Calu3 (cell line): Measurements from ENCODE around the gene ZNF783. TPM values are rescaled to one million over a fixed set of nuclear protein-coding genes. Genes with fewer than 3 reads are reported as not detected.

Experiments
- BruUV-seq: library from RNA; stranded (reverse); fragments of 400-500 nt; replicated peaks from 2 replicates; lab custom pipeline; 2021; lab: Mats Ljungman, UMichigan
- CTCF ChIA-PET: fragments of 300-600 bp; sonication (Branson Sonifier 250); formaldehyde crosslinking; loops from one replicate; lab custom pipeline; 2022; ENCODE audit warnings: antibody characterized with exemption; lab: Charles Lee
- DNase-seq: peaks from one replicate; pipeline ENCODE4 v3.0.0; 2022
- H3K27ac Mint-ChIP-seq: one replicate; pipeline ENCODE4 v1.8.0; 2022; ENCODE audit warnings: mixed read lengths; ENCODE audit not compliant: unreplicated experiment
- H3K27me3 Mint-ChIP-seq: one replicate; pipeline ENCODE4 v1.8.0; 2022; ENCODE audit warnings: mixed read lengths; ENCODE audit not compliant: unreplicated experiment
- H3K36me3 Mint-ChIP-seq: one replicate; pipeline ENCODE4 v1.8.0; 2022; ENCODE audit warnings: mild to moderate bottlenecking, moderate library complexity, mixed read lengths; ENCODE audit not compliant: insufficient read depth, unreplicated experiment
- H3K4me1 Mint-ChIP-seq: one replicate; pipeline ENCODE4 v1.8.0; 2022; ENCODE audit warnings: mild to moderate bottlenecking, low read depth, mixed read lengths; ENCODE audit not compliant: unreplicated experiment
- H3K4me3 Mint-ChIP-seq: one replicate; pipeline ENCODE4 v1.8.0; 2022; ENCODE audit warnings: mild to moderate bottlenecking, low read depth, moderate library complexity, mixed read lengths; ENCODE audit not compliant: unreplicated experiment
- H3K9me3 Mint-ChIP-seq: one replicate; pipeline ENCODE4 v1.8.0; 2022; ENCODE audit warnings: low read depth, mixed read lengths; ENCODE audit not compliant: unreplicated experiment
- intact Hi-C: fragments of 100-400 bp; cut with micrococcal nuclease; formaldehyde crosslinking; loops from one replicate; pipeline ENCODE4 v1.10.0; 2022; ENCODE audit not compliant: unreplicated experiment
- total RNA-seq: library from RNA; stranded (reverse); gene quantifications from 2 replicates; pipeline ENCODE4 v1.2.3, GENCODE V29; 2022
- TF ChIP-seq, protein P1 (sequence below): fragments of 200-600 bp; IDR thresholded peaks from one replicate; pipeline ENCODE4 v1.8.0; 2022; ENCODE audit warnings: antibody characterized with exemption; ENCODE audit not compliant: unreplicated experiment

ZNF783 gene
- total RNA-seq, 1 experiment from 2014 or later: 17.8 TPM

DNA sequence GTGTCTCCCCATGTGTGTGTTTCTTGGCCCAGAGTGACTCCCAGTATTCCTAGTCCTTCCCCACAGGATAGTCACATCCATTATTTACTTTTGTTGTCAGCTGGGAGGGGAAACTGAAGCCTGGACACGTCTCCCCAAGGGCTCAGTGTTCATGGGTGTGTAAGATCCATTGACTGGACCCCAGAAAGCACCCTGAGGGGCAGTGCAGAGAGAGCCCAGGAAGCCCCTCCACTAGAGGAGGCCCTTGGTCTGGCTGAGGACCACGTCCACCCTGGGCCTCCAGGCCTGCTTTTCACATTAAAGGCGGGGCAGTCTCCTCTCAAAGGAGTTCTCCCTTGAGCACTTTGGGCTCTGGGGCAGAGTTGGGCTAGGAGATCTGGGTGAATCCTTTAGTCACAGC lies 21.3 kb downstream of the ZNF783 start:
- H3K27ac Mint-ChIP-seq: no peak overlapping the region
- H3K27me3 Mint-ChIP-seq: no peaks in the 10 kb centered on the region
- CTCF ChIA-PET: no interaction called here
- BruUV-seq: no TSS peak
- H3K4me3 Mint-ChIP-seq: no peak overlapping the region
- H3K36me3 Mint-ChIP-seq: peaks cover 33% of the 10 kb centered on the region
- DNase-seq: no peak
- TF ChIP-seq, protein P1, sequence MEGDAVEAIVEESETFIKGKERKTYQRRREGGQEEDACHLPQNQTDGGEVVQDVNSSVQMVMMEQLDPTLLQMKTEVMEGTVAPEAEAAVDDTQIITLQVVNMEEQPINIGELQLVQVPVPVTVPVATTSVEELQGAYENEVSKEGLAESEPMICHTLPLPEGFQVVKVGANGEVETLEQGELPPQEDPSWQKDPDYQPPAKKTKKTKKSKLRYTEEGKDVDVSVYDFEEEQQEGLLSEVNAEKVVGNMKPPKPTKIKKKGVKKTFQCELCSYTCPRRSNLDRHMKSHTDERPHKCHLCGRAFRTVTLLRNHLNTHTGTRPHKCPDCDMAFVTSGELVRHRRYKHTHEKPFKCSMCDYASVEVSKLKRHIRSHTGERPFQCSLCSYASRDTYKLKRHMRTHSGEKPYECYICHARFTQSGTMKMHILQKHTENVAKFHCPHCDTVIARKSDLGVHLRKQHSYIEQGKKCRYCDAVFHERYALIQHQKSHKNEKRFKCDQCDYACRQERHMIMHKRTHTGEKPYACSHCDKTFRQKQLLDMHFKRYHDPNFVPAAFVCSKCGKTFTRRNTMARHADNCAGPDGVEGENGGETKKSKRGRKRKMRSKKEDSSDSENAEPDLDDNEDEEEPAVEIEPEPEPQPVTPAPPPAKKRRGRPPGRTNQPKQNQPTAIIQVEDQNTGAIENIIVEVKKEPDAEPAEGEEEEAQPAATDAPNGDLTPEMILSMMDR: no peak
- no peaks in the 10 kb centered on the region for H3K9me3 Mint-ChIP-seq
- intact Hi-C loops: no loop called here
- H3K4me1 Mint-ChIP-seq: peaks cover 13% of the 10 kb centered on the region

DNA sequence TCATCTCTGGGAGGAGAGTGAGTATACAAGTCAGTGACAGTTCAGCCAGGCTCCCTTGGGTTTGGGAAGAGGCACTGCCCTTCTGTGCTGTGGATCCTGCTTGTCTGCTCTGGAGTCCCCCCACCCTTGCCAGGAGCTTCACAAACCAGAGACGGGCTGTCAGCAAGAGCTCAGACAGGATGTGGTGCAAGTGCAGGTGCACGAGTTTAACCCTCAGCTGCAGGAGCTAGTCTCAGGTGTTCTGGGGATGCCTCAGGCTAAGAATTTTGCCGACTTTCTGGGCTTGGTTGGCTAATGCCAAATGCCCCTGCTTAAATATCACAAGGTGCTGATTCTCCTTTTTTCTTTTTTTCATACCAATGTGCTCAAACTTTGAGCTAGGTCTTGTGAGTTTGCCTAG lies 22.3 kb downstream of the ZNF783 start:
- no peak for DNase-seq
- Mint-ChIP-seq H3K4me3 (peak overlapping the region; percentile 92), H3K27me3 (no peaks in the 10 kb centered on the region), H3K4me1 (peaks cover 13% of the 10 kb centered on the region), H3K36me3 (peaks cover 32% of the 10 kb centered on the region), H3K9me3 (no peaks in the 10 kb centered on the region), H3K27ac (peak overlapping the region; percentile 84)
- intact Hi-C loops: no loop called here
- TF ChIP-seq, protein P1: no peak
- CTCF ChIA-PET: interaction anchor here (1.0 to 2.3 kb wide), 2 partner anchors 23 to 26 kb away, joined by 5 to 8 read pairs; partner anchors contain the start of gene ZNF783
- no TSS peak for BruUV-seq

DNA sequence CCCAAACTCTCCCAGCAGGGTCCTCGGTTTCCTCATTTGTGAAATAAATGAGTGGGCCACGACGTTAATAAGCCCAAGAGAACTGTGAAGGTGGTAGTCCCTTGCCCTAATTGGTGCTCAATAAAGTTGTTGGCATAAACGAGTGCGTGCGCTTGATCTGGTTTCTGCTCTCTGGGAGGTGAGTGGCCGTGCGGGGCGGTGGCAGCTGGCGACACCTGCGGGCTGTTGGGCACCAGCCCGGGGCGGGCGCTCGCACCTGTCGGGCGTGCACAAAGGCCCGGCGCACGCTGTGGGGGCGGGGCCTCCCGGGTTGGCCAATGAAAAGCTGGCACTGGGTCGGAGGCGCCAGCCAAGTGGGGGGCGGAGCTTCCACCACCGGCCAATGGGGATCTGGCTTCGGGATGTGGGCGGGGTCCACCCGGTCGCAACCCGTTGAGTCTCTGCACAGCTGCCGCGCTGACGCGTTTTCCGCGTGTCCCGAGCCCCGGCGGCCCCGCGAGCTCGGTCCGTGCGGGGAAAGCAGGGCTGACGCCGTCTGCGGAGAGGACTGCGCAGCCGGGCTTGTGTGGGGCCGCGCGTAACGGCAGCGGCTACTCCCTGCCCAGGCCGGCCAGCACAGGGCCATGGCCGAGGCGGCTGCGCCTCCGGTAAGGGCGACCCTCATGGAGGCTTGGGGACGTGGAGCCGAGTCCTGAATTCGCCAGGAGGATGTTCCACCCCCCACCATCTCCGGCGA lies 23.0 kb downstream of the ZNF783 start:
- CTCF ChIA-PET: interaction anchor here (0.6 to 2.3 kb wide), 9 partner anchors 23 to 160 kb away, joined by 3 to 14 read pairs (median 5); partner anchors contain the start of genes ZNF282, ZNF398, ZNF425 and ZNF783
- peaks cover 27% of the 10 kb centered on the region for H3K36me3 Mint-ChIP-seq
- no peaks in the 10 kb centered on the region for H3K9me3 Mint-ChIP-seq
- H3K27me3 Mint-ChIP-seq: no peaks in the 10 kb centered on the region
- H3K27ac Mint-ChIP-seq: peak overlapping the region; percentile 84
- TF ChIP-seq, protein P1: no peak
- intact Hi-C loops: no loop called here
- DNase-seq: peak; percentile 99
- BruUV-seq: no TSS peak
- H3K4me3 Mint-ChIP-seq: peak overlapping the region; percentile 92
- H3K4me1 Mint-ChIP-seq: peaks cover 13% of the 10 kb centered on the region

DNA sequence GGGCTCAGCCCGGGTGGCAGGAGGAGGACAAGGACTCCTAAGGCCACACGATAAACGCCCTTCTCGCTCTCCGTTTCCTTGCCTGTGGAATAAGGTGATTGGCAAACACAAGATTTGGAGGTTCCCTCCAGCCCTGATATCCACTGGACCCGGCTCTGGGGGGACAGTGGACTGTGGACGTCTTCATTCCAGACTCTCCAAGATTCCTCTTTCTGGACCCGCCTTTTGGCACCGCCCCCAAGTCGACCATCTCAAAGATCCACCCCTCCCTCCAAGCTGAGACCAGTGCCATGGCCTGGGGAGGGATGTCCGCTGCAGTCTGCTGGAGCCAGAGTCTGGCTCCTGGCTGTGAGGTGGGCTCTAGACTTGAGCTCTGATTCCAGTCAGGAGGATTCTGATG lies 23.6 kb downstream of the ZNF783 start:
- peak overlapping the region; percentile 84 for H3K27ac Mint-ChIP-seq
- peaks cover 27% of the 10 kb centered on the region for H3K36me3 Mint-ChIP-seq
- CTCF ChIA-PET: interaction anchor here (0.6 to 2.3 kb wide), 9 partner anchors 24 to 160 kb away, joined by 3 to 14 read pairs (median 5); partner anchors contain the start of genes ZNF282, ZNF398, ZNF425 and ZNF783
- DNase-seq: no peak
- BruUV-seq: TSS peak; percentile 22
- peaks cover 13% of the 10 kb centered on the region for H3K4me1 Mint-ChIP-seq
- no peaks in the 10 kb centered on the region for H3K27me3 Mint-ChIP-seq
- H3K9me3 Mint-ChIP-seq: no peaks in the 10 kb centered on the region
- intact Hi-C loops: no loop called here
- H3K4me3 Mint-ChIP-seq: peak overlapping the region; percentile 92
- TF ChIP-seq, protein P1: no peak
